ENCODE results near the gene ANKRD27. TPM values are rescaled to one million over a fixed set of nuclear protein-coding genes. Genes with fewer than 3 reads are reported as not detected.
"Not testable (repeated sequence)": the region's sequence is repeated elsewhere in the genome, so short reads cannot be mapped to it uniquely, and the experiment has no call there.

The ANKRD27 gene
- total RNA-seq, 2 experiments from 2014 or later, result 40.3 to 41.7 TPM

- peaks cover 3% of the 10 kb centered on the region for H3K4me1 Mint-ChIP-seq
- no peaks in the 10 kb centered on the region for H3K9me3 Mint-ChIP-seq (ENCODE audit: low read depth)
- no peaks in the 10 kb centered on the region for H3K27me3 Mint-ChIP-seq
- H3K36me3 Mint-ChIP-seq, result peaks cover 1% of the 10 kb centered on the region
- H3K4me3 Mint-ChIP-seq, result no peak overlapping the region
- DNase-seq, result no peak
- H3K27ac Mint-ChIP-seq, result no peak overlapping the region
- no peak for ATAC-seq
- CTCF ChIA-PET, result no interaction called here
Measured at GRCh38 chr19:32658527-32658926, 16.5 kb downstream of the ANKRD27 start.

- no peaks in the 10 kb centered on the region for H3K9me3 Mint-ChIP-seq (ENCODE audit: low read depth)
- CTCF ChIA-PET, result interaction anchor here (0.6 kb wide), 1 partner anchor 135 kb away, joined by 3 read pairs; no protein-coding TSS in a partner anchor
- peaks cover 1% of the 10 kb centered on the region for H3K36me3 Mint-ChIP-seq
Measured at GRCh38 chr19:32658075-32658474, 16.9 kb downstream of the ANKRD27 start.

GRCh38 chr19:32656379-32656778 is 18.6 kb downstream of the ANKRD27 start:
- H3K9me3 Mint-ChIP-seq (ENCODE audit: low read depth); H3K36me3 Mint-ChIP-seq; H3K4me1 Mint-ChIP-seq; H3K27me3 Mint-ChIP-seq; H3K27ac Mint-ChIP-seq; DNase-seq; ATAC-seq; H3K4me3 Mint-ChIP-seq: not testable (repeated sequence)
- CTCF ChIA-PET, result interaction anchor here (0.6 kb wide), 1 partner anchor 53 kb away, joined by 3 read pairs; no protein-coding TSS in a partner anchor

More at GRCh38 chr19:32658075-32658474, 16.9 kb downstream of the ANKRD27 start:
- H3K4me3 Mint-ChIP-seq, result no peak overlapping the region
- DNase-seq (no peak), ATAC-seq (no peak)
- H3K4me1 Mint-ChIP-seq, result peaks cover 1% of the 10 kb centered on the region
- H3K27ac Mint-ChIP-seq, result no peak overlapping the region
- no peaks in the 10 kb centered on the region for H3K27me3 Mint-ChIP-seq

- DNase-seq, result no peak
- Mint-ChIP-seq H3K36me3 (peaks cover 11% of the 10 kb centered on the region), H3K27me3 (no peaks in the 10 kb centered on the region), H3K27ac (no peak overlapping the region), H3K4me3 (no peak overlapping the region), H3K9me3 (ENCODE audit: low read depth) (no peaks in the 10 kb centered on the region), H3K4me1 (no peaks in the 10 kb centered on the region)
- ATAC-seq, result no peak
- CTCF ChIA-PET, result no interaction called here
Measured at GRCh38 chr19:32653599-32653915, 21.4 kb downstream of the ANKRD27 start.

- H3K27ac Mint-ChIP-seq, result no peak overlapping the region
- no peak overlapping the region for H3K4me3 Mint-ChIP-seq
- peaks cover 4% of the 10 kb centered on the region for H3K4me1 Mint-ChIP-seq
- CTCF ChIA-PET, result no interaction called here
- peaks cover 14% of the 10 kb centered on the region for H3K36me3 Mint-ChIP-seq
- DNase-seq, result no peak
- H3K9me3 Mint-ChIP-seq (ENCODE audit: low read depth), result no peaks in the 10 kb centered on the region
- no peak for ATAC-seq
- H3K27me3 Mint-ChIP-seq, result no peaks in the 10 kb centered on the region
Measured at GRCh38 chr19:32652894-32653598, 21.9 kb downstream of the ANKRD27 start.

GRCh38 chr19:32652331-32652730 is 22.6 kb downstream of the ANKRD27 start:
- H3K27me3 Mint-ChIP-seq; ATAC-seq; H3K4me3 Mint-ChIP-seq; CTCF ChIA-PET; H3K27ac Mint-ChIP-seq; DNase-seq; H3K9me3 Mint-ChIP-seq (ENCODE audit: low read depth): not testable (repeated sequence)
- Mint-ChIP-seq H3K36me3 (peaks cover 16% of the 10 kb centered on the region), H3K4me1 (peaks cover 11% of the 10 kb centered on the region)

- ATAC-seq (no peak), DNase-seq (no peak)
- Mint-ChIP-seq H3K36me3 (peaks cover 21% of the 10 kb centered on the region), H3K4me3 (no peak overlapping the region), H3K9me3 (ENCODE audit: low read depth) (no peaks in the 10 kb centered on the region), H3K27ac (no peak overlapping the region), H3K27me3 (no peaks in the 10 kb centered on the region), H3K4me1 (peaks cover 17% of the 10 kb centered on the region)
- CTCF ChIA-PET, result no interaction called here
Measured at GRCh38 chr19:32651729-32652140, 23.2 kb downstream of the ANKRD27 start.

- Mint-ChIP-seq H3K4me3 (no peak overlapping the region), H3K36me3 (peaks cover 25% of the 10 kb centered on the region), H3K27me3 (no peaks in the 10 kb centered on the region), H3K4me1 (peaks cover 25% of the 10 kb centered on the region), H3K27ac (no peak overlapping the region), H3K9me3 (ENCODE audit: low read depth) (no peaks in the 10 kb centered on the region)
- CTCF ChIA-PET, result interaction anchor here (0.6 kb wide), 1 partner anchor 508 kb away, joined by 3 read pairs; no protein-coding TSS in a partner anchor
- no peak for ATAC-seq
- DNase-seq, result no peak
Measured at GRCh38 chr19:32650671-32651070, 24.3 kb downstream of the ANKRD27 start.

GRCh38 chr19:32649751-32650150 is 25.2 kb downstream of the ANKRD27 start:
- ATAC-seq (no peak), DNase-seq (no peak)
- peaks cover 25% of the 10 kb centered on the region for H3K4me1 Mint-ChIP-seq
- H3K4me3 Mint-ChIP-seq, result no peak overlapping the region
- H3K36me3 Mint-ChIP-seq, result peaks cover 25% of the 10 kb centered on the region
- no peaks in the 10 kb centered on the region for H3K27me3 Mint-ChIP-seq
- H3K9me3 Mint-ChIP-seq (ENCODE audit: low read depth), result no peaks in the 10 kb centered on the region
- H3K27ac Mint-ChIP-seq, result no peak overlapping the region
- CTCF ChIA-PET, result no interaction called here

- Mint-ChIP-seq H3K36me3 (peaks cover 41% of the 10 kb centered on the region), H3K4me3 (no peak overlapping the region), H3K27me3 (no peaks in the 10 kb centered on the region), H3K4me1 (peaks cover 44% of the 10 kb centered on the region), H3K9me3 (ENCODE audit: low read depth) (no peaks in the 10 kb centered on the region), H3K27ac (peak overlapping the region; percentile 80)
- CTCF ChIA-PET, result interaction anchor here (1.1 to 1.9 kb wide), 2 partner anchors 21 to 47 kb away, joined by 3 to 5 read pairs; no protein-coding TSS in a partner anchor
- ATAC-seq (peak; percentile 40), DNase-seq (peak; percentile 59)
Measured at GRCh38 chr19:32647361-32647760, 27.6 kb downstream of the ANKRD27 start.

- Mint-ChIP-seq H3K9me3 (ENCODE audit: low read depth) (no peaks in the 10 kb centered on the region), H3K4me1 (peaks cover 49% of the 10 kb centered on the region), H3K27ac (peak overlapping the region; percentile 80), H3K36me3 (peaks cover 46% of the 10 kb centered on the region), H3K4me3 (peak overlapping the region; percentile 42), H3K27me3 (no peaks in the 10 kb centered on the region)
- CTCF ChIA-PET, result interaction anchor here (1.1 to 1.9 kb wide), 2 partner anchors 22 to 46 kb away, joined by 3 to 5 read pairs; no protein-coding TSS in a partner anchor
- DNase-seq, result peak; percentile 82
- ATAC-seq, result peak; percentile 67
Measured at GRCh38 chr19:32646556-32646955, 28.4 kb downstream of the ANKRD27 start.

- Mint-ChIP-seq H3K27ac (peak overlapping the region; percentile 75), H3K36me3 (peaks cover 57% of the 10 kb centered on the region), H3K4me3 (no peak overlapping the region), H3K9me3 (ENCODE audit: low read depth) (no peaks in the 10 kb centered on the region), H3K4me1 (peaks cover 42% of the 10 kb centered on the region), H3K27me3 (no peaks in the 10 kb centered on the region)
- DNase-seq, result peak; percentile 80
- ATAC-seq, result peak; percentile 71
- CTCF ChIA-PET, result no interaction called here
Measured at GRCh38 chr19:32642771-32643170, 32.2 kb downstream of the ANKRD27 start.

- Mint-ChIP-seq H3K4me1 (peaks cover 16% of the 10 kb centered on the region), H3K27me3 (no peaks in the 10 kb centered on the region), H3K4me3 (no peak overlapping the region), H3K36me3 (peaks cover 44% of the 10 kb centered on the region), H3K27ac (no peak overlapping the region), H3K9me3 (ENCODE audit: low read depth) (no peaks in the 10 kb centered on the region)
- ATAC-seq, result no peak
- DNase-seq, result no peak
- CTCF ChIA-PET, result no interaction called here
Measured at GRCh38 chr19:32638625-32639024, 36.4 kb downstream of the ANKRD27 start.

GRCh38 chr19:32637480-32637879 is 37.5 kb downstream of the ANKRD27 start:
- ATAC-seq (no peak), DNase-seq (no peak)
- Mint-ChIP-seq H3K36me3 (peaks cover 34% of the 10 kb centered on the region), H3K4me3 (no peak overlapping the region), H3K27ac (no peak overlapping the region), H3K4me1 (peaks cover 6% of the 10 kb centered on the region), H3K9me3 (ENCODE audit: low read depth) (no peaks in the 10 kb centered on the region), H3K27me3 (no peaks in the 10 kb centered on the region)
- CTCF ChIA-PET, result no interaction called here

Measured in activated CD8-positive, alpha-beta memory T cell treated with anti-CD3 and anti-CD28 coated beads, Interleukin-2, amount 10 ng/mL, durations not matched to agents 7 days and 5 days (primary cell).